Ovary (tissue), 9 donors: ENCODE measurements around the gene FHOD3. TPM values are rescaled to one million over a fixed set of nuclear protein-coding genes. Genes with fewer than 3 reads are reported as not detected.

Source experiments
- DNase-seq, 5 donors: peaks; one replicate each; pipeline ENCODE4 v3.0.0-alpha.2; 2019 to 2020
- H3K27ac ChIP-seq, 2 donors: fragments of 200-600 bp; one replicate each; pipeline versions ENCODE4 v1.5.1 to v1.8.0; 2019 to 2022
- H3K27me3 ChIP-seq: fragments of 200-600 bp; one replicate; pipeline ENCODE4 v1.8.0; 2022
- H3K36me3 ChIP-seq: fragments of 200-600 bp; sonication (generic); one replicate; pipeline ENCODE4 v1.5.1; 2019
- H3K4me1 ChIP-seq: one replicate; pipeline ENCODE4 v1.8.1; 2013; ENCODE audit warnings: mild to moderate bottlenecking, moderate library complexity; ENCODE audit not compliant: insufficient read depth
- H3K4me3 ChIP-seq: fragments of 200-600 bp; sonication (generic); one replicate; pipeline ENCODE4 v1.5.1; 2017
- H3K9me3 ChIP-seq, 2 donors: fragments of 200-600 bp in 1 of 2; sonication (generic) in 1 of 2; one replicate each; pipeline versions ENCODE4 v1.5.1 to v1.8.1; 2013 to 2019; ENCODE audit warnings: mild to moderate bottlenecking in 1 of 2, moderate library complexity in 1 of 2
- EP300 ChIP-seq: sonication (generic); formaldehyde crosslinking; IDR thresholded peaks from one replicate; pipeline ENCODE4 v1.6.1; 2017; ENCODE audit warnings: antibody characterized with exemption
- POLR2A ChIP-seq: fragments of 450-650 bp; IDR thresholded peaks from one replicate; pipeline ENCODE4 v1.6.1; 2017; ENCODE audit warnings: antibody characterized with exemption, mild to moderate bottlenecking, moderate library complexity
- WGBS, 3 donors: extraction: QIAGEN DNeasy Blood & Tissue Kit in 1 of 3; methylation state at CpG; one replicate each; pipeline versions ENCODE4 v1.1.5 to v1.1.7; 2013 to 2017; 5-methylcytosine and 5-hydroxymethylcytosine counted together
- intact Hi-C, 4 donors: fragments of 100-400 bp; cut with DNase I; formaldehyde crosslinking; loops; one replicate each; pipeline versions ENCODE4 v1.11.0 to v1.15.1; 2022 to 2023
- polyA plus RNA-seq, 2 donors: library from polyadenylated mRNA; stranded (reverse); fragments of 200-250 nt in 1 of 2; fragments of 350-450 nt in 1 of 2; fragmentation: Illumina TruSeq in 1 of 2; extraction: RNeasy Lipid Tissue Mini Kit (QIAGEN cat#74804) in 1 of 2; gene quantifications; one replicate each; pipeline ENCODE4 v1.2.3, GENCODE V29; 2013 to 2014
- total RNA-seq, 7 donors: library from RNA; depleted of rRNA in 2 of 7; stranded (reverse); fragments of >200 nt in 2 of 7; fragmentation: NEBNext Ultra II Directional in 3 of 7; extraction: Animal tissue kit (Norgen Biotek cat#: 25700) in 3 of 7; gene quantifications; one replicate each; pipeline versions ENCODE4 v1.1.0 to v1.2.4, GENCODE V29; 2016 to 2023
- TF ChIP-seq, protein P1 (sequence below), 3 donors: fragments of 450-650 bp in 2 of 3; fragments of 200-600 bp in 1 of 3; IDR thresholded peaks; one replicate each; pipeline versions ENCODE4 v1.5.1 to v1.8.0; 2016 to 2022; ENCODE audit warnings: antibody characterized with exemption in 3 of 3, mild to moderate bottlenecking in 1 of 3
- donor health status: DM: no; HTN: no; CAD: no; lungs with moderate emphysema.
- donor health status: DM: no; HTN: no; CAD: no.
- donor health status: Bipolar disorder and iron deficiency.
- donor health status: DM: yes; HTN: yes; CAD: no.
- donor health status: DM: no; HTN: no; CAD: no.
- donor health status: DM: yes; HTN: yes; CAD: no.

Gene FHOD3
- total and polyA plus RNA-seq, 9 donors, result 3.5 to 62.5 (median 11.0) TPM

DNA sequence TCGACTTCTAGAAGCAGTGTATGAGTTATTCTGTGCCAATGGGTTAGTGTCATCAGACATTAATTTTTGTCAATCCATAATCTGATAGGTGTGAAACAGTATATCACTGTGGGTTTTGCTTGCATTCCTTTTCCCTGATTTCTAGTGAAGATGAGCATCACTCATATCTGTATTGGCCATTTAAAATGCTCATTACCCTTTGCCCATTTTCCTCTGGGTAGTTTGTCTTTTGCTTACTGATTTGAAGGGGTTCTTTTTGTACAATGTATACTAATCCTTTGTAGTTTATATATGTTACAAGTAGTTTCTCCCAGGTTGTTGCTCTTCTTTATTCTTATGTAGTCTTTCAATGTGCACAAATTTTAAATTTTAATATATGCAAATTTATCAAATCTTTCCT, 379.1 kb downstream of the FHOD3 start:
- intact Hi-C loops, result no loop called here
- H3K27me3 ChIP-seq, result no peaks in the 10 kb centered on the region
- TF ChIP-seq, protein P1, sequence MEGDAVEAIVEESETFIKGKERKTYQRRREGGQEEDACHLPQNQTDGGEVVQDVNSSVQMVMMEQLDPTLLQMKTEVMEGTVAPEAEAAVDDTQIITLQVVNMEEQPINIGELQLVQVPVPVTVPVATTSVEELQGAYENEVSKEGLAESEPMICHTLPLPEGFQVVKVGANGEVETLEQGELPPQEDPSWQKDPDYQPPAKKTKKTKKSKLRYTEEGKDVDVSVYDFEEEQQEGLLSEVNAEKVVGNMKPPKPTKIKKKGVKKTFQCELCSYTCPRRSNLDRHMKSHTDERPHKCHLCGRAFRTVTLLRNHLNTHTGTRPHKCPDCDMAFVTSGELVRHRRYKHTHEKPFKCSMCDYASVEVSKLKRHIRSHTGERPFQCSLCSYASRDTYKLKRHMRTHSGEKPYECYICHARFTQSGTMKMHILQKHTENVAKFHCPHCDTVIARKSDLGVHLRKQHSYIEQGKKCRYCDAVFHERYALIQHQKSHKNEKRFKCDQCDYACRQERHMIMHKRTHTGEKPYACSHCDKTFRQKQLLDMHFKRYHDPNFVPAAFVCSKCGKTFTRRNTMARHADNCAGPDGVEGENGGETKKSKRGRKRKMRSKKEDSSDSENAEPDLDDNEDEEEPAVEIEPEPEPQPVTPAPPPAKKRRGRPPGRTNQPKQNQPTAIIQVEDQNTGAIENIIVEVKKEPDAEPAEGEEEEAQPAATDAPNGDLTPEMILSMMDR (IDR thresholded peaks at IDR 0.05), result no peak
- TF ChIP-seq POLR2A, result no peak
- TF ChIP-seq EP300, result no peak
- H3K4me1 ChIP-seq, result peaks cover 5% of the 10 kb centered on the region
- no peak for DNase-seq
- WGBS, 3 donors, result 0 to 43% (median 0%) methylated on average over 1 of the region's 1 CpG
- H3K9me3 ChIP-seq, result no peaks in the 10 kb centered on the region
- H3K27ac ChIP-seq, result no peak overlapping the region
- no peak overlapping the region for H3K4me3 ChIP-seq
- H3K36me3 ChIP-seq, result no peaks in the 10 kb centered on the region

DNA sequence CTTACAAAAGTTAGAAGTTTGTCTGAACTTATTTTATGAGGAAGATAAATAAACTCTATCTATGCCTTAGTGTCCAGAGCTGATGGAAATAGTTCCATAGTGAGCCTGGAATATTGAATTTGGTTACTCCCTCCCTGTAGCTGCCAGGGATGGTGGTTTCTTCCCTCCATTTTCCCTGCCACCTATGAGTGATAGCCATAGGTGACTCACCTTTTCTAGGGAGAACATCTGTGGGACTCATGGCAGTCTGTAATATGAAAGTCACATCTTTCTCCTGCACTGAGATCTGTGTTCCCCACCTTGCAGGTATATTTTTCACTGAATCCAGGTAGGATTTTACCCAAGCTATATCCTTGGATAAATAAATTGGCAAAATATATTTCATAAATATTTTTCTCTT, 382.5 kb downstream of the FHOD3 start:
- no peak overlapping the region for H3K4me3 ChIP-seq
- intact Hi-C loops, result loop anchor here in 1 of 4 donors (10.0 kb wide), 1 partner anchor 1395 kb away; no protein-coding TSS in a partner anchor
- no peak overlapping the region for H3K27ac ChIP-seq
- no peak for DNase-seq
- H3K9me3 ChIP-seq, result no peaks in the 10 kb centered on the region
- no peaks in the 10 kb centered on the region for H3K4me1 ChIP-seq
- no peaks in the 10 kb centered on the region for H3K36me3 ChIP-seq
- TF ChIP-seq, protein P1 (IDR thresholded peaks at IDR 0.05), result no peak
- no peak for TF ChIP-seq EP300
- no peak for TF ChIP-seq POLR2A
- no peaks in the 10 kb centered on the region for H3K27me3 ChIP-seq

DNA sequence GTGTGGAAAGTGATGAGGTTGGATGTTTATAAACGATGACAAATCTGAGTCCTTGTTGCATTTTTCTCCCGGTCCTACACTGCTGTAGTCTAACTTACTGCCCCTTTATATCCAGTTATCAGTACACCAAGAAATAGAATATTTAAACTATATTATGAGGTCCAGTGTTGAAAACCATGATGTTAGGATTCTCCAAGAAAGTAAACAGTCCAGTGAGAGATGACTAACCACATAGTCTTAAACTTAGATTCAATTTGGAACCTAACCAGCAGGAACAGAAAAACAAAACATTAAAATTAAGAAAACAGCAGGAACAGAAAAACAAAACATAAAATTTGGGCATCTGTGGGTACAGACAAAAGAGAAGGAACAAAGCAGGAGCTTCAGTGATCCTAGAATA, 388.1 kb downstream of the FHOD3 start:
- Histone ChIP-seq H3K27ac (no peak overlapping the region), H3K27me3 (no peaks in the 10 kb centered on the region), H3K4me3 (no peak overlapping the region), H3K36me3 (no peaks in the 10 kb centered on the region), H3K4me1 (no peaks in the 10 kb centered on the region), H3K9me3 (no peaks in the 10 kb centered on the region)
- TF ChIP-seq, protein P1 (IDR thresholded peaks at IDR 0.05), result no peak
- no peak for TF ChIP-seq POLR2A
- no peak for TF ChIP-seq EP300
- WGBS, 3 donors, result 55 to 71% (median 55%) methylated on average over 2 of the region's 2 CpGs
- intact Hi-C loops, result loop anchor here in 1 of 4 donors (10.0 kb wide), 1 partner anchor 1389 kb away; no protein-coding TSS in a partner anchor
- no peak for DNase-seq

DNA sequence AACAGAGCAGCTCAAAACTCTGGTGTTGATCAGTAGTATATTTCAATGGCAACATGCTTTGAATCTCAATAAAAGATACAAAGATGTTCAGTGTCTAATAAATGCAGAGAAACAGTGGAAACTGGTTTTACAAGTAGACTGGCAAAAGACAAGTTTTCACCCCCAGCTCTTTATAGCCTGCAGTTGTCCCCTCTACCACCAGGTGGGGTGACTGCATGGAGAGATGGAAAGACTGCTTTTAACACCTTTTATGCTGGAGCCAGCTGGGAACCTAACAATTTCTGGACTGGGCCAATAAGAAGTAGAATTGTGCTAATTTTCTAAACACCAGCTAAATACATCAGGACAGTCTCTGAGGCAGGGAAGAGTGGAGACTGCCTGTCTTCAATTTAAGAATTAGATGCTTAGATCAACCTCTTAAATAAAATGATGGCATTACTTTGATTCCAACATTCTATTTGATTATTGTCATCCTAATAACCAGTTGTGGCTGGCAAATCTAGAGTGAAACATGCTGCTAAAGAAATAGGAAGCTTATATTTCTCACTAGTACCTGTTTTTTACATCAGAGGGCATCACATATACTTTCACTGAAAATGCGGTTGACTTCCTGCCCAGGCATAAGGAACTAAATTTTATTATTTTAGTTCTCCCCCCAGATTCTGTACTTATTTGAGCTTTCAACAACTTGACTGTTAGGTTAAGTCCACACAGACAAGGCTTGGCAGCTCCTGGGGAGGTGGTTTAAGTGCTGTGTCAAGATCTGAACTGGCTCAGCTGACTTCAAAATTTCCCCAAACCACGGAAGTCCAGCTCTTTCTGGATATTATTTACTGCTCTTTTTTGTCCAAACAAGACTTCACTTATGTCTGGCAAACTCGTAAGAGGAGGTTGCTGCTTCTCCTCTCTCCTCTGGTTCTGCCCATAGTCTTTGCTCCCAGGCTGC, 390.8 kb downstream of the FHOD3 start:
- peak; percentile 26 to 66 (median 54) for DNase-seq
- intact Hi-C loops, result loop anchor here in 1 of 4 donors (10.0 kb wide), 1 partner anchor 1387 kb away; no protein-coding TSS in a partner anchor
- Histone ChIP-seq H3K27me3 (no peaks in the 10 kb centered on the region), H3K4me3 (no peak overlapping the region), H3K9me3 (no peaks in the 10 kb centered on the region), H3K36me3 (no peaks in the 10 kb centered on the region), H3K4me1 (no peaks in the 10 kb centered on the region), H3K27ac (no peak overlapping the region)
- WGBS, 3 donors, result 57 to 73% (median 72%) methylated on average over 3 of the region's 3 CpGs
- no peak for TF ChIP-seq EP300
- TF ChIP-seq, protein P1 (IDR thresholded peaks at IDR 0.05), result peak; percentile 21 to 44 (median 44)
